ENCODE data around the gene RPS15.

Gene RPS15

GRCh38 chr19:1489463-1490310 is 51.5 kb downstream of the RPS15 start:
- DNase-seq: no peak

All from CD4-positive, alpha-beta T cell treated with Interleukin-1 beta for 1 hour (primary cell).